ENCODE results near the gene SYT14. TPM values are rescaled to one million over a fixed set of nuclear protein-coding genes. Genes with fewer than 3 reads are reported as not detected.

SYT14 gene
- polyA plus RNA-seq, 3 donors, result not detected

DNA sequence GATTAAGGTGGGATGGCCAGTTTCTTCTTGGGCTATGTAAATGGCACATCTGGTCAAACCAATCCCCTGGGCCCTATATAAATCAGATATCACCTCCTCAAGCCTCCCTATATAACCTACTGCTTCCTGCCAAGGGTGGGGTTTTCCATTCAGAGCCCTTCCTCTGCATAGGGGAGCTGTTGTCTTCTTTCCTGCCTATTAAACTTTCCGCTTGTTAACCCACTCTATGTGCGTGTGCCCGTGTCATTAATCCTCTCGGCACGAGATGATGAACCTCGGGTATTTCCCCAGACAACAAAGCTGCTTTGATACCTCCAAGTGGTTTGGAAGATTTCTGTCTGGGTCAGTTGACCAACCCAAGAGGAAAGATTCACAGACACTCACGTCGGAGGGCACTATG is 275.3 kb downstream of the SYT14 start:
- H3K4me1 ChIP-seq (ENCODE audit: control insufficient read depth in 1 of 2, insufficient read depth in 2 of 2, low read length in 2 of 2), result no peaks in the 10 kb centered on the region
- no peak overlapping the region for H3K4me2 ChIP-seq (replicated peaks; ENCODE audit: extremely low read depth, low read length, poor library complexity, severe bottlenecking)
- H3K9ac ChIP-seq (ENCODE audit: insufficient read depth, low read length, poor library complexity, severe bottlenecking), result no peak overlapping the region
- Mint-ChIP-seq H3K4me1 (no peaks in the 10 kb centered on the region), H3K36me3 (no peaks in the 10 kb centered on the region), H3K27ac (no peak overlapping the region), H3K9me3 (peaks cover 0 to 8% (median 0%) of the 10 kb centered on the region in 7 donors), H3K4me3 (no peak overlapping the region), H3K27me3 (ENCODE audit: low read depth in 3 of 3) (peaks cover 7 to 12% (median 7%) of the 10 kb centered on the region in 3 donors)
- TF ChIP-seq, protein P1, sequence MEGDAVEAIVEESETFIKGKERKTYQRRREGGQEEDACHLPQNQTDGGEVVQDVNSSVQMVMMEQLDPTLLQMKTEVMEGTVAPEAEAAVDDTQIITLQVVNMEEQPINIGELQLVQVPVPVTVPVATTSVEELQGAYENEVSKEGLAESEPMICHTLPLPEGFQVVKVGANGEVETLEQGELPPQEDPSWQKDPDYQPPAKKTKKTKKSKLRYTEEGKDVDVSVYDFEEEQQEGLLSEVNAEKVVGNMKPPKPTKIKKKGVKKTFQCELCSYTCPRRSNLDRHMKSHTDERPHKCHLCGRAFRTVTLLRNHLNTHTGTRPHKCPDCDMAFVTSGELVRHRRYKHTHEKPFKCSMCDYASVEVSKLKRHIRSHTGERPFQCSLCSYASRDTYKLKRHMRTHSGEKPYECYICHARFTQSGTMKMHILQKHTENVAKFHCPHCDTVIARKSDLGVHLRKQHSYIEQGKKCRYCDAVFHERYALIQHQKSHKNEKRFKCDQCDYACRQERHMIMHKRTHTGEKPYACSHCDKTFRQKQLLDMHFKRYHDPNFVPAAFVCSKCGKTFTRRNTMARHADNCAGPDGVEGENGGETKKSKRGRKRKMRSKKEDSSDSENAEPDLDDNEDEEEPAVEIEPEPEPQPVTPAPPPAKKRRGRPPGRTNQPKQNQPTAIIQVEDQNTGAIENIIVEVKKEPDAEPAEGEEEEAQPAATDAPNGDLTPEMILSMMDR (IDR thresholded peaks at IDR 0.05), result no peak
- no peaks in the 10 kb centered on the region for H4K20me1 ChIP-seq (ENCODE audit: insufficient read depth, low read length)
- H3K36me3 ChIP-seq (replicated peaks in 1 of 2; ENCODE audit: control insufficient read depth in 1 of 2, insufficient read depth in 2 of 2, low read length in 2 of 2), result no peaks in the 10 kb centered on the region
- H3K4me3 ChIP-seq (replicated peaks in 1 of 3; ENCODE audit: low read depth in 2 of 3, low read length in 3 of 3), result no peak overlapping the region
- DNase-seq, result no peak
- no peaks in the 10 kb centered on the region for H3K9me3 ChIP-seq (replicated peaks in 1 of 2; ENCODE audit: control insufficient read depth in 1 of 2, insufficient read depth in 1 of 2, low read length in 2 of 2)
- no peaks in the 10 kb centered on the region for H3K27me3 ChIP-seq (ENCODE audit: control insufficient read depth in 2 of 2, insufficient read depth in 2 of 2, low read length in 2 of 2)
- WGBS (ENCODE audit: insufficient coverage), result 100% methylated on average over 1 of the region's 8 CpGs
- no peak overlapping the region for H3K27ac ChIP-seq (ENCODE audit: low read depth in 1 of 2, low read length in 2 of 2)
- no peaks in the 10 kb centered on the region for H3K79me2 ChIP-seq (ENCODE audit: insufficient read depth, low read length)
- intact Hi-C loops (cut with micrococcal nuclease), result no loop called here
- no peak overlapping the region for H2AFZ ChIP-seq (ENCODE audit: insufficient read depth, low read depth, low read length, poor library complexity, severe bottlenecking)

DNA sequence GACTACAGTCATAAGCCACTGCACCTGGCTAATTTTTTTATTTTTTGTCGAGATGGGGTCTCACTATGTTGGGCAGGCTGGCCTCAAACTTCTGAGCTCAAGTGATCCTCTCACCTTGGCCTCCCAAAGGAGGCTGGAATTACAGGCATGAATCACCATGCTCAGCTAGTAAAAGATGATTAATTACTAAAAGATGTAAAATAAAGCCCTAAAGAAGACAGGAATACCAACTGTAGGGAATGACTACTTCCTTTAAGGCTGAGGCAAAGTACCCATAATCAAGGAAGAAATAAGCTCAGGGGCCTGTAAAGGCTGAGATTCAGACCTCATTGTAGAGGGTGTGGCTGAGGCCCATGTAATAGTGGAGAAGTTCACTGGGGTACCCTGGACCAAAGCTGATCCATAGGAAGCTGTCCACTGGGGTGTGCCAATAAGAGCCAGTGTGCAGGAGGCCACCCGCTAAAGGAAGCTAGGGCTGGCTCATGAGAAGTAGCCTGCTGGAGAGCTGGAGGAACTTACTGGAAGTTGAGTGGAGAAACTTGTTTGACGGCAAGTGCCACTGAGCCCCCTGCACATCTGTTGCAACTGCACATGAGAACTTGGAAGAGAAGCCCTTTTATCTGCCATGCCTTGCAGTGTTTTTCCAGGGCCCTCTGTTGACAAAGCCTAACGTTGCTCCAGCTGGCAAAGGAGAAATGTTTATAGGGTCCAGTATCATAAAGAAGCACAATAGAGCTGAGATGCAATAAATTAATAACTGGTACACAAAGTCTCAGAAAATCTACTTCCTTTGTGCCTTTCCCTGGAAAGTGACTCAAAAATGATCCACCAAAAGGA is 276.8 kb downstream of the SYT14 start:
- Mint-ChIP-seq H3K27ac (no peak overlapping the region), H3K27me3 (ENCODE audit: low read depth in 3 of 3) (peaks cover 7 to 12% (median 9%) of the 10 kb centered on the region in 3 donors), H3K36me3 (no peaks in the 10 kb centered on the region), H3K9me3 (peaks cover 0 to 5% (median 0%) of the 10 kb centered on the region in 7 donors), H3K4me3 (no peak overlapping the region), H3K4me1 (no peaks in the 10 kb centered on the region)
- Histone ChIP-seq H3K79me2 (ENCODE audit: insufficient read depth, low read length) (no peaks in the 10 kb centered on the region), H3K27me3 (ENCODE audit: control insufficient read depth in 2 of 2, insufficient read depth in 2 of 2, low read length in 2 of 2) (no peaks in the 10 kb centered on the region), H3K36me3 (replicated peaks in 1 of 2; ENCODE audit: control insufficient read depth in 1 of 2, insufficient read depth in 2 of 2, low read length in 2 of 2) (no peaks in the 10 kb centered on the region), H3K4me3 (replicated peaks in 1 of 3; ENCODE audit: low read depth in 2 of 3, low read length in 3 of 3) (no peak overlapping the region), H3K9ac (ENCODE audit: insufficient read depth, low read length, poor library complexity, severe bottlenecking) (no peak overlapping the region), H3K4me1 (ENCODE audit: control insufficient read depth in 1 of 2, insufficient read depth in 2 of 2, low read length in 2 of 2) (no peaks in the 10 kb centered on the region), H3K27ac (ENCODE audit: low read depth in 1 of 2, low read length in 2 of 2) (no peak overlapping the region), H3K9me3 (replicated peaks in 1 of 2; ENCODE audit: control insufficient read depth in 1 of 2, insufficient read depth in 1 of 2, low read length in 2 of 2) (no peaks in the 10 kb centered on the region), H3K4me2 (replicated peaks; ENCODE audit: extremely low read depth, low read length, poor library complexity, severe bottlenecking) (no peak overlapping the region), H4K20me1 (ENCODE audit: insufficient read depth, low read length) (no peaks in the 10 kb centered on the region), H2AFZ (ENCODE audit: insufficient read depth, low read depth, low read length, poor library complexity, severe bottlenecking) (no peak overlapping the region)
- 91% methylated on average over 1 of the region's 4 CpGs for WGBS (ENCODE audit: insufficient coverage)
- DNase-seq, result no peak
- TF ChIP-seq, protein P1 (IDR thresholded peaks at IDR 0.05), result no peak
- intact Hi-C loops (cut with micrococcal nuclease), result no loop called here

Data from CD14-positive monocyte (primary cell).